Stimulated activated CD8-positive, alpha-beta memory T cell treated with anti-CD3 and anti-CD28 coated beads, Interleukin-12 subunit alpha, Interleukin-12 subunit beta, amount 100 ng/mL, for 4 hours (primary cell): Measurements from ENCODE around the gene ALPK3.

Source experiments
- DNase-seq: peaks from one replicate; pipeline ENCODE4 v3.0.0-alpha.2; 2020; ENCODE audit warnings: low read depth

The ALPK3 gene

DNA sequence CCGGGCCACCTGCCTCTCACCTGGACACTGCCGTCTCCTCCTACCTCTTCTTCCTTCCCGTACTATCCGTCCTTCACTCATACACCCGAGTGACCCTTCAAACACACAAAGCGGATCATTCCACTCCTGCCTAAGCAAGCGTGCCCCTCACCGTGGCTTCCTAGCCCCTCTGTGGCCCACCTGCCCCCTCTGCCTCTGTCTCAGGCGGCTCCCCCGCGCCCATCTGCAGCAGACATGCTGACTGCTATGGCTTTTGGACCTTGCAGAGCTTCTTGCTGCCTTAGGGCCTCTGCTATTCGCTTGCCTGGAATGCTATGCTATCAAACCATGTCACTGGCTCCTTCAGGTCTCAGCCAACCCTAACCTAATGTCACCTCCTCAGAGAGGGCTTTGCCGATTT is 105.4 kb downstream of the ALPK3 start:
- no peak for DNase-seq
